Measurements from ENCODE around the gene CELF5.

DNA sequence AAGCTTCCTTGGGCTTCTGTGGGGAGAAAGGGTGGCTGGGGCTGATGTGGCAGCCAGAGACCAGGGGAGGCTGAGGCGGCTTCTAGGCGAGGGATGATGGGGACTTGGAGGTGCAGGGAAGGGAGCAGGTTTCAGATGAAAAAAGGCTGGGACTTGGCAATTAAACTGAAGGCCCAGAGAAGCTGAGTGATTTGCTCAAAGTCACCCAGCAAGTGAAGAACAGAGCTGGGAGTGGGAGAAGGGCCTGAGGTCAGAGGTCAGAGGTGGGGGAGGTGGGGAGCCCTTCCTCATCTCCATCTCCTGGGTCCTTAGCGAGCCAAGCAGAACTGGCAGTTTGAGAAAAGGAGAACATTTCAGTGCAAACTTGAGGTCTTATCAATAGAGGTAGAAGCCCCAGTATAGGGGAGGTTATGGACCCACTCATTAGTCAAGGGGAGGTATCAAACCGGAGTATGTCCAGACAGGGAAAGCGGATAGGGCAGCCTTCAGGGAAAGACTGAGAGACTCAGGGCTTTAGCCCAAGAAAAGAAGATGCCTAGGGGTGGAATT is 92.3 kb downstream of the CELF5 start:
- TF ChIP-seq POLR2A (IDR thresholded peaks at IDR 0.05) (no peak), POLR2AphosphoS5 (IDR thresholded peaks at IDR 0.05) (no peak), EP300 (IDR thresholded peaks at IDR 0.05) (no peak)
- TF ChIP-seq, protein P1, sequence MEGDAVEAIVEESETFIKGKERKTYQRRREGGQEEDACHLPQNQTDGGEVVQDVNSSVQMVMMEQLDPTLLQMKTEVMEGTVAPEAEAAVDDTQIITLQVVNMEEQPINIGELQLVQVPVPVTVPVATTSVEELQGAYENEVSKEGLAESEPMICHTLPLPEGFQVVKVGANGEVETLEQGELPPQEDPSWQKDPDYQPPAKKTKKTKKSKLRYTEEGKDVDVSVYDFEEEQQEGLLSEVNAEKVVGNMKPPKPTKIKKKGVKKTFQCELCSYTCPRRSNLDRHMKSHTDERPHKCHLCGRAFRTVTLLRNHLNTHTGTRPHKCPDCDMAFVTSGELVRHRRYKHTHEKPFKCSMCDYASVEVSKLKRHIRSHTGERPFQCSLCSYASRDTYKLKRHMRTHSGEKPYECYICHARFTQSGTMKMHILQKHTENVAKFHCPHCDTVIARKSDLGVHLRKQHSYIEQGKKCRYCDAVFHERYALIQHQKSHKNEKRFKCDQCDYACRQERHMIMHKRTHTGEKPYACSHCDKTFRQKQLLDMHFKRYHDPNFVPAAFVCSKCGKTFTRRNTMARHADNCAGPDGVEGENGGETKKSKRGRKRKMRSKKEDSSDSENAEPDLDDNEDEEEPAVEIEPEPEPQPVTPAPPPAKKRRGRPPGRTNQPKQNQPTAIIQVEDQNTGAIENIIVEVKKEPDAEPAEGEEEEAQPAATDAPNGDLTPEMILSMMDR (IDR thresholded peaks at IDR 0.05), result no peak
